ENCODE data around the gene NKX2-3. TPM values are rescaled to one million over a fixed set of nuclear protein-coding genes. Genes with fewer than 3 reads are reported as not detected.

Gene NKX2-3
- total RNA-seq, 1 experiment from 2014 or later, result 0.15 TPM

GRCh38 chr10:99522470-99523250 lies 10.1 kb upstream of the NKX2-3 start:
- H3K4me3 ChIP-seq (ENCODE audit: low read depth in 2 of 2, low read length in 2 of 2), result no peak overlapping the region
- CTCF ChIA-PET, result no interaction called here
- no peak for TF ChIP-seq CTCF (IDR thresholded peaks at IDR 0.05)
- ATAC-seq, result no peak
- H3K27me3 ChIP-seq (ENCODE audit: control insufficient read depth, insufficient read depth, low read length), result peaks cover 3% of the 10 kb centered on the region; the same call in 1 of the 2 replicates
- POLR2A ChIA-PET, result no interaction called here
- no peaks in the 10 kb centered on the region for H3K36me3 ChIP-seq (ENCODE audit: control insufficient read depth, insufficient read depth, low read length)
- no TSS peak for BruUV-seq (replicated peaks)
- in situ Hi-C loops (cut with HindIII; ENCODE audit: low pct_unique_long_range_greater_than_20kb, low sequenced_read_pairs), result no loop called here
- DNase-seq (ENCODE audit: low read depth, low spot score), result no peak
- H3K9me3 ChIP-seq (ENCODE audit: control insufficient read depth, insufficient read depth, low read depth, low read length), result no peaks in the 10 kb centered on the region
- intact Hi-C loops (cut with micrococcal nuclease; ENCODE audit: unreplicated experiment), result no loop called here
- no peak overlapping the region for H3K27ac ChIP-seq (ENCODE audit: low read length)
- H3K4me1 ChIP-seq (ENCODE audit: control insufficient read depth, insufficient read depth, low read length), result 0 out of 2 replicates have a peak, but pooled peaks cover 5% of the 10 kb centered on the region

DNA sequence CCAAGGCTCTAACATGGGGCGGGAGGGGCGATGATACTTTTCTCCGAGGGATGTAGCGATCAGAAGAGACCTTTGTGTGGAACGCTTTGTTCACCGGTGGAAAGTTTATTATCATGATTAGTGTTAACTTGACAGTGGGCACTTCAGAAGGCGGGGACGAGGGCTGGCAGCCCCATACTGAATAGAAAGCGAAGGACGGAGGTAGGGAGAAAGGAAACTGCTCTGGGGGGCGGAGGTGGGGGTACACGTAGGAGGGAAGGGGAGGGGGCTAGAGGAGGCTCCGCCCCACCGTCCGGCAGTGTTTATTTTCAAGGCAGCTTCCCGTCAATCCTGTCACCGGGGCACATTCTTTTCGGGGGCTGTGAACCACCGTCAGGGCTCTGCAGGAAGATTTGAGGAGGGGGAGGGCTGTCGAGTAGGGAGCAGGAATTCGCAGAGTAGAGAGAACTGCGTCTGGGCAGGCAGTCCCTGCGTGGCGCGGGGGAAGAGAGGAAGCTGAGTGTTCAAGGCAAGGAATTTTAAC lies 9.4 kb upstream of the NKX2-3 start:
- ATAC-seq (no peak), DNase-seq (ENCODE audit: low read depth, low spot score) (no peak)
- Histone ChIP-seq H3K4me1 (ENCODE audit: control insufficient read depth, insufficient read depth, low read length) (peaks cover 5% of the 10 kb centered on the region; the same call in 1 of the 2 replicates), H3K9me3 (ENCODE audit: control insufficient read depth, insufficient read depth, low read depth, low read length) (no peaks in the 10 kb centered on the region), H3K27me3 (ENCODE audit: control insufficient read depth, insufficient read depth, low read length) (peaks cover 3% of the 10 kb centered on the region; the same call in 1 of the 2 replicates), H3K36me3 (ENCODE audit: control insufficient read depth, insufficient read depth, low read length) (no peaks in the 10 kb centered on the region), H3K4me3 (ENCODE audit: low read depth in 2 of 2, low read length in 2 of 2) (no peak overlapping the region), H3K27ac (ENCODE audit: low read length) (no peak overlapping the region)
- CTCF ChIA-PET, result no interaction called here
- in situ Hi-C loops (cut with HindIII; ENCODE audit: low pct_unique_long_range_greater_than_20kb, low sequenced_read_pairs) (no loop called here), intact Hi-C loops (cut with micrococcal nuclease; ENCODE audit: unreplicated experiment) (no loop called here)
- BruUV-seq (replicated peaks), result no TSS peak
- TF ChIP-seq POLR2AphosphoS5 (IDR thresholded peaks at IDR 0.05; ENCODE audit: low read depth, low read length) (no peak), SIN3A (IDR thresholded peaks at IDR 0.05; ENCODE audit: borderline replicate concordance, insufficient read depth, low read depth, low read length) (no peak), TCF7L2 (IDR thresholded peaks at IDR 0.05; ENCODE audit: low read depth, low read length) (no peak), CTCF (IDR thresholded peaks at IDR 0.05) (no peak)
- TF ChIP-seq, protein P1, sequence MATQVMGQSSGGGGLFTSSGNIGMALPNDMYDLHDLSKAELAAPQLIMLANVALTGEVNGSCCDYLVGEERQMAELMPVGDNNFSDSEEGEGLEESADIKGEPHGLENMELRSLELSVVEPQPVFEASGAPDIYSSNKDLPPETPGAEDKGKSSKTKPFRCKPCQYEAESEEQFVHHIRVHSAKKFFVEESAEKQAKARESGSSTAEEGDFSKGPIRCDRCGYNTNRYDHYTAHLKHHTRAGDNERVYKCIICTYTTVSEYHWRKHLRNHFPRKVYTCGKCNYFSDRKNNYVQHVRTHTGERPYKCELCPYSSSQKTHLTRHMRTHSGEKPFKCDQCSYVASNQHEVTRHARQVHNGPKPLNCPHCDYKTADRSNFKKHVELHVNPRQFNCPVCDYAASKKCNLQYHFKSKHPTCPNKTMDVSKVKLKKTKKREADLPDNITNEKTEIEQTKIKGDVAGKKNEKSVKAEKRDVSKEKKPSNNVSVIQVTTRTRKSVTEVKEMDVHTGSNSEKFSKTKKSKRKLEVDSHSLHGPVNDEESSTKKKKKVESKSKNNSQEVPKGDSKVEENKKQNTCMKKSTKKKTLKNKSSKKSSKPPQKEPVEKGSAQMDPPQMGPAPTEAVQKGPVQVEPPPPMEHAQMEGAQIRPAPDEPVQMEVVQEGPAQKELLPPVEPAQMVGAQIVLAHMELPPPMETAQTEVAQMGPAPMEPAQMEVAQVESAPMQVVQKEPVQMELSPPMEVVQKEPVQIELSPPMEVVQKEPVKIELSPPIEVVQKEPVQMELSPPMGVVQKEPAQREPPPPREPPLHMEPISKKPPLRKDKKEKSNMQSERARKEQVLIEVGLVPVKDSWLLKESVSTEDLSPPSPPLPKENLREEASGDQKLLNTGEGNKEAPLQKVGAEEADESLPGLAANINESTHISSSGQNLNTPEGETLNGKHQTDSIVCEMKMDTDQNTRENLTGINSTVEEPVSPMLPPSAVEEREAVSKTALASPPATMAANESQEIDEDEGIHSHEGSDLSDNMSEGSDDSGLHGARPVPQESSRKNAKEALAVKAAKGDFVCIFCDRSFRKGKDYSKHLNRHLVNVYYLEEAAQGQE (IDR thresholded peaks at IDR 0.05; ENCODE audit: insufficient read depth in 1 of 2, low read depth in 2 of 2, low read length in 1 of 2), result no peak
- POLR2A ChIA-PET, result no interaction called here

Measured in Panc1 (cell line).